NCI-H1105 treated with DMSO at 0.1 percent for 48 hours (cell line): Measurements from ENCODE around the gene ANKRD52.
A peak's percentile ranks its signal among the peaks of the same experiment; 100 is the strongest.

Experiments
- DNase-seq: peaks from one replicate; lab custom pipeline; 2025; lab: John Stamatoyannopoulos, UW

Gene ANKRD52

DNA sequence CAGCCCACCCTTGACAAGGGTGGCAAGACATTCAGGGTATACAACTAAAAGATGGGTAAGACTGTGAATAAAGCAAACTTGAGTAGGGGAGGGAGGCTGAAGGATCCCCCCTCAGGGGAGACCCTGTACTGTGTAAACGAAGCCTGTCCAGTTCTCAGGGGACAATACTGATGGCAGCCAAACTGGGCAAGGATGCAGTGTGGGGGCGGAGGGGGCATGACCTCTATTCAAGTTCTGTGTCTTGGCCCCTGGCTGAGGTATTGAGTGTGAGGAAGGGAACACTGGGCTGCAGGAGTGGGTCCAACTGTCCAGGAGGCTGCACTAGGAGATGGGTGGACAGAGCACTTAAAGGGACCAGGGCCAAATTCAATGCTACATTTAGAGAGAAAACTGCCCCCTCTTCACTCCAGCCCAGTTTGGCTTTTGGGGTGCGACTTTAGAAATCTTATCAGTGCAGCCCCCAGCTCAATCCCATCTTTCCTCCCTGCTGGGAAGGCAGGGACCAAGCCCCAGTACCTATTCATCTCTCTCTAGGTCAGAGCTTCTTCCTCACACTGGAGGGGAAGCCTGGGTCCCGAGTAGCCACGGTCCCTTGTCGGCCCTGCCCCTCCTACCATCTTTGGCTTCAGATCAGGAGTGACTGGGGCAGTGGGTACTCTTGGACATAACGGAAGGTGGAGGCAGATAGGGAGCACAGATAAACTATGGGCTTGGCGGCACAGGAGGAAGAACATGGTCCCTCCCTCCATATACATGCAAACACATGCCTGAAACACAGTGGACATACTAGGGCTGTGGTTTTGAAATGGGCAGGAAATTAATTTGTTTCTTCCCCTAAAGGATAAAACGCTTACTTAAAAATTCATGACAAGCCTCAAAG is 16.5 kb downstream of the ANKRD52 start:
- no peak for DNase-seq

DNA sequence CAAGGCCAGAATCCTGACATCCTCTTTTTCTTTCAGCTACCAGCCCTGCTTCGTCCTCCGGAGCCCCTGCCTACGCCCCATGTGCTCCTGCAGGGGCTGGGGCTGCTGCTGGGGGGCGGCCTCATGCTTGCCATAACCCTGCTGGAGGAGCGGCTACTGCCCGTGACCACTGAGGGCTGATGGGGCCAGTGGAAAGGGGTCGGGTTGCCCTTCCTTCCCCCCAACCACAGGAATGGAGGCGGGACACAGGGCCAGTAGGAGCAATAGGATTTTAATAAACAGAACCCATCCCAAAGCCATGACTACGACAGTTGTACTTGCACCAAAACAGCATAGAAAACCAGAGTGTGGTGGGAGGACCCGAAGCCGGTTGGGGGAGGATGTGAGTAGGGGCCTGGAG is 20.6 kb downstream of the ANKRD52 start:
- no peak for DNase-seq

DNA sequence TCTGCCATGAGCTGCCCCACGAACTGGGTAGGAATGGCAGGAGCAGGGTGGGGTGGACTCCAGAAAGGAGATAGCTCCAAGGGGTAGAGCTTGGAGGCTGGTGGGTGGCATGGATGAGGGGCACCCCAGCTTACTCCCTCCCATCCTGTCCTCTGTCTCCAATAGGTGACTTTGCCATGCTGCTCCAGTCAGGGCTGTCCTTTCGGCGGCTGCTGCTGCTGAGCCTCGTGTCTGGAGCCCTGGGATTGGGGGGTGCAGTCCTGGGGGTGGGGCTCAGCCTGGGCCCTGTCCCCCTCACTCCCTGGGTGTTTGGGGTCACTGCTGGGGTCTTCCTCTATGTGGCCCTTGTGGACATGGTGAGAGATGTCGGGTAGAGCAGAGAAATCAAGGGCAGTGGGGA is 21.2 kb downstream of the ANKRD52 start:
- no peak for DNase-seq

DNA sequence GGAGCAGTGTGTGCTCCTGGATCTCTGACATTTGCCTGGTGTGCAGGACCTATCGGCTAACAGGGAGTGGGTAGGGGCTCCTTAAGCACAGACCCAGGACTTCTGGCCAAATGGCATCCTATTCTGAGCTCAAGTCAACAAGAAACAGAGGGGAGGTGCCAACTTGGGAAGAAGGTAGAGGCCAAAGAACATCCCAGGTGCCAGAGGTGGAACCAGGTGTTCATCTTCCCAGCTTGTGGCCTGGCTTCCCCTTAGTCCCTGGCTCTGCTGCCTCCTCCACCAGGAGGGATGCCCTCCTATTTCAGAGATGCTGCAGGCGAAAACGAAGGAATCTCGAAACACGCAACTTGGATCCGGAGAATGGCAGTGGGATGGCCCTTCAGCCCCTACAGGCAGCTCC is 22.1 kb downstream of the ANKRD52 start:
- DNase-seq = no peak

DNA sequence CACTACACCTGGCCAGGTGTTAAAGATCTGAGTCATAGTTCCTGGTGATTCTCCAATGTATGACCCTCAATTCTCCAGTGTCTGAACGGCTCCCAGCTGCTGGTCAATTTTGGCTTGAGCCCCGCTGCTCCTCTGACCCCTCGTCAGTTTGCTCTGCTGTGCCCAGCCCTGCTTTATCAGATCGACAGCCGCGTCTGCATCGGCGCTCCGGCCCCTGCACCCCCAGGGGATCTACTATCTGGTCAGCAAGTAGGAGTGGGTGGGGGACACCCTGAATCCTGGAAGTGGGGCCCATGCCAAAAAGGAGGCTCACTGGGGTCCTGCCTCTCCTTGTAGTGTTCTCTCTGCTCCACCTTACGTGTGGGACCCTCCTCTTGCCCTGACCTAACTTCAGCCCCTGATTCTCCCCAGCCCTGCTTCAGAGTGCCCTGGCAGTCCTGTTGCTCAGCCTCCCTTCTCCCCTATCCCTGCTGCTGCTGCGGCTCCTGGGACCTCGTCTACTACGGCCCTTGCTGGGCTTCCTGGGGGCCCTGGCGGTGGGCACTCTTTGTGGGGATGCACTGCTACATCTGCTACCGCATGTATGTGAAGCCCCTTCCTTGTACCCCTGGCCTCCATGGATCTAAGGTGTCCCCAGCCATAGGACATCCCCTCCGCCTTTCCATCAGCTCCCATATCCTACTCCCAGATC is 23.3 kb downstream of the ANKRD52 start:
- no peak for DNase-seq

DNA sequence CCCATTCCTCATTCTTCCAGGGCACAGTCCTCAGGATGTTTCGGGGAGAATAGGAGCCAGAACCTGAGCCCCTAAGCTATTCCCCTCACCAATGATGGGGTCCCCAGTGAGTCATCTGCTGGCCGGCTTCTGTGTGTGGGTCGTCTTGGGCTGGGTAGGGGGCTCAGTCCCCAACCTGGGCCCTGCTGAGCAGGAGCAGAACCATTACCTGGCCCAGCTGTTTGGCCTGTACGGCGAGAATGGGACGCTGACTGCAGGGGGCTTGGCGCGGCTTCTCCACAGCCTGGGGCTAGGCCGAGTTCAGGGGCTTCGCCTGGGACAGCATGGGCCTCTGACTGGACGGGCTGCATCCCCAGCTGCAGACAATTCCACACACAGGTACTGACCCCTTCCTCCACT is 27.0 kb downstream of the ANKRD52 start:
- no peak for DNase-seq

DNA sequence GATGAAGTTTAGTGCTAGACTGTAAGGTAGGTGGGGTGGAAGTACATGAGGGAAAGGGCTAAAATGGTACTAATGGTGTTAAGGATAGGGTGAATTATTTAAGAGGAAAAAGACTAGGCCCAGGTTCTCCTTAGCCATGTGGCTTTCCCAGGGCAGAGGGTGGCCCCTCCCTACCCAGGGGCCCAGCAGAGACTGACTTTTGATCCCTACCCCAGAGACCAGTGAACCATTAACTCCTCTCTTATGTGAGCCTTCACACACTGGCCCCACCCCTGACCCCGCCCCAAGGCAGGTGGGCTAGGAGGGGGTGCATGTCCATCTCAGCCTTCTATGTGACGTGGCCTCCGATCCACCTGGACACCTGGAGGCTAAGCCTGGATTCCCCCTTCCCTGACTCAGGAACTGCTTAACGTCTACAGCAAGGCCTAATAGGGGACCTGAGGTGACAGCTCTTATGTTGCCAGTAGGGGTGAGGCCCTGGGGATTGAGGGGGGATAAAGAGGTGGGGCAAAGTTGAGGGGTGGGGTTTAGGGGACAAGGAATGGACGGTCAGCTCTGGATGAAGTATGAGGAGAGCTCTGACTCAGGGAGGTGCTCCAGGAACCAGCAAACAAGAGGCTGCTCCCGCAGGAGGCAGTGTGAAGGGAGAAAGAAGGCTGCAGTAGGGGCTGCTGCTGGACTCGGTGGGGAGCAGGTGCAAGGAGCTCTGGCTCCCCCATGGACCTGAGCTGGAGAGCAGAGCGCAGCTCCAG is 27.6 kb downstream of the ANKRD52 start:
- no peak for DNase-seq

DNA sequence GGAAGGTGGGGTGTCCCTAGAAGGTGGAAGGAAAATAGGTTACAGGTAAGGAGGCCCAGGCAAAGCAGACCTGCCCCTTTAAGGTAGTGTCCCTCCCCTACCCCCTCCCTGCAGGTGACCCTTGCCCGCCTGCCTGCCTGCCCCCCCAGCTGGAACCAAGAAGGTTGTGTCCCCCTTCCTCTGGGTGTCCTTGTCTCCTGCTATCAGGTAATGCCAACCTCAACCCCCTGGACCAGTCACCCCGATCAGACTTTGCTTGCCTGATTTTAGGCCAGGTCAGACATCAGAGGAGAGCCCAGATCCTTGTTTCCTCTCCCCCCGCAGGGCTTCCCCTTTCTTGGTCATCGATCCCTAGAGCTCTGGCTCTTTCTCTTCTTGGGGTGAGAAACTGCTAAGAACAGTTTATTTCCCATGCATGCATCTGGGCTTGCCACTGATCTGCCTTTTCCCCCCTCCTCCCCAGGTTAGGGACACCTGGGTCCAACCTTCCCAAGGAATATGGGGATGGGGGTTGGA is 28.2 kb downstream of the ANKRD52 start, which contains the start of gene SLC39A5:
Gene SLC39A5, plus strand, starts transcription at position 136 of the 516 bp plus-strand sequence. CDS start 1,224 bp downstream, outside the sequence.
- DNase-seq = no peak

DNA sequence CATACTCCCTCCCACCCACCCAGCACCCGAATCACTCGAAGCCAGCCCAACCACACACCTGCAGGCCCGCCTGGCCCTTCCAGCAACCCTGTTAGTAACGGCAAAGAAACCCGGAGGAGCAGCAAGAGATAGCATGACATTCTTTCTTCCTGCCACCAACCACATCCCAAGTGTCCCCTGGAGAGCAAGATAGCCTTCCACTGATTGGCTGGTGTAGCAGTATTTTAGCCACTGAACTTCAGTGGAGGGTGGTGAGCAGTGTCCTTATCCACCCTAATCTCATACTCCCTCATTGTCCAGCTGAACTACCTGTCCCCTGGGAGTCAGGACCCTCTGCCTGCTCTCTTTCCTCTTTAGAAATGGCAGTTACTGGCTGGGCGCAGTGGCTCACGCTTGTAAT is 29.1 kb downstream of the ANKRD52 start:
- DNase-seq = no peak

DNA sequence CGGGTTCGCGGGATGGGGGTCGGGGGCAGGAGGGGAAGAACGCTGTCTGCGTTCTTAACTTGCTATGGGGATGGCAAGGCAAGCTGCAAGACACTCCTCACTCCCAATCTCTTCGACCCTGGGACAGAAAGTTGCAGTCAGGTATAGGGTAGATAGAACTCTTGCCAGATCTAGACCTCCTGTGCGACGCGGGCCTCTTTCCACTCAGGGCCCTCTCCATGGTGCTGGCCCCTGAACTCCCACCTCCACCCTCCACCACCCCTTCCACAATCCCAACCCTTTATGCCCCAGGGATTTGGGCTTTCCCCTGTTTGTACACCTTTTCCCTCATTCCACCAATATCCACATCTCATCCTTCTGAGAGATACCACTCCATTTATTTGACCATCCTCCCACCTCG is 33.2 kb downstream of the ANKRD52 start:
- no peak for DNase-seq

DNA sequence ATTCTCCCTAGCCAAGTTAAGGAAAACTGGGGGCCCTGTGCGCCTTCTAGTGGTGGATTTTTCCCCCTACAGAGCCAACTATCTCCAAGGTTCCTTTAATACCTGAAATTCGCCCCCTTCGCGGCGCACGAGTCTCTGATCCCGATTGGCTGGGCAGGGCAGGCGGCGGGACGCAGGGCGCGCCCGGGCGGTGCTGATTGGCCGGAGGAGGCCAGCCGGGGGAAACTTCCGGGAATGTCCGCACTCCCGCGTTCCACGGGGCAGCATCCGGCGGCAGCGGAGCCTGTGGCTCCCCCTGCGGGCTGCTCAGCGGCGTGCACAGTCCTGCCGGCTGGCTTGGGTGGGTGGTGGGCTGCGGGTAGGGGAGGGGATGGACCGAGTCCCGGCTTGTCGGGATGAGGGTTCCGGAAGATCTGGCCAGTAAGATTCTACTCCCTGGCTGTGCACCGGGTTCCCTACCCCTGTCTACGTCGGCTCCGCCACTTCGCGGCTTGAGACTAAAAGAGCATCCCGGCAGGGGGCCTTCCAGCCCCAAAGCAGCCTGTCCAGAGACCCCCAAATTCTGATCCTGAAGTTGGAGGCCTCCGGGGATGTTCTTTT is 34.0 kb downstream of the ANKRD52 start, which contains the start of gene NABP2:
Gene NABP2, plus strand, starts transcription at position 241 of the 600 bp plus-strand sequence. CDS start 515 bp downstream, outside the sequence.
- peak; percentile 90 for DNase-seq

DNA sequence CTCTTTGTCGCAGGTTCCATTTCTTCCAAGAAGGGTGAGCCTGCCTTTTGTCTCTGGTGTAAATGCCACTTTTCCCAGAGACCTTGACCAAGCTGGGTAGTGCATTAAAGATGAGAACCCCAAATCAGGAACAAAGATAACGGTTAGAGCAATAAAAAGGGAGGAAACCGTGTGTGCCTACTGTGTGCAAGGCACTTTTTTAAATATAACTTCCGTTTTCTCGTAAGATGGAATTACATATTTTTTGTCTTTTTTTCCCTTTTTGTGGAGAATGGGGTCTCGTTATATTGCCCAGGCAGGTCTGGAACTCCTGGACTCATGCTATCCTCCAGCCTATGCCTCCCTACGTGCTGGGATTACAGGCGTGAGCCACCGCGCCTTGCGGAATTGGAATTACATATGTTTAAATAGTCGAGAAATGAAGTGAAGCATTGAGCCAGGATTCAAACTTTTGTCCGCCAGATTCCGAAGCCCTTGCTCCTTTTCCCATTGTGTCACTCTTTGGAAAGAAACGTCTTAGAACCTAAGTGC is 34.5 kb downstream of the ANKRD52 start:
- no peak for DNase-seq

DNA sequence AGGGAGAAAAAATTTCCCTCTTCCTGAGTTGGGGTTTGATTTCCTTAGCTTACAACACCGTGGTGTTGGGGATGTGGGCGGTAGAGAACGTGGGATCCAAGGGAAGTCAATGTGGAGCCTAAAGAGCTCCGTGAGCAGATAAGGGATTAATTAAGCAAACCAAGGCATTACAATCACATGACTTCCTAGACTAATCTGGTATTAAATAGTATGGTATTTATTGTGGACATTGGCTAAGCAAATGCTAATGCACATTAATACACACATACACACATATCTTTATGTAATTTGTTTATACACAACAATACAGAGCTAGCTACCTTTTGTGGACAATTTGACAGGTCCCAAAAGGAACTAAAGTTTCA is 35.7 kb downstream of the ANKRD52 start:
- no peak for DNase-seq

DNA sequence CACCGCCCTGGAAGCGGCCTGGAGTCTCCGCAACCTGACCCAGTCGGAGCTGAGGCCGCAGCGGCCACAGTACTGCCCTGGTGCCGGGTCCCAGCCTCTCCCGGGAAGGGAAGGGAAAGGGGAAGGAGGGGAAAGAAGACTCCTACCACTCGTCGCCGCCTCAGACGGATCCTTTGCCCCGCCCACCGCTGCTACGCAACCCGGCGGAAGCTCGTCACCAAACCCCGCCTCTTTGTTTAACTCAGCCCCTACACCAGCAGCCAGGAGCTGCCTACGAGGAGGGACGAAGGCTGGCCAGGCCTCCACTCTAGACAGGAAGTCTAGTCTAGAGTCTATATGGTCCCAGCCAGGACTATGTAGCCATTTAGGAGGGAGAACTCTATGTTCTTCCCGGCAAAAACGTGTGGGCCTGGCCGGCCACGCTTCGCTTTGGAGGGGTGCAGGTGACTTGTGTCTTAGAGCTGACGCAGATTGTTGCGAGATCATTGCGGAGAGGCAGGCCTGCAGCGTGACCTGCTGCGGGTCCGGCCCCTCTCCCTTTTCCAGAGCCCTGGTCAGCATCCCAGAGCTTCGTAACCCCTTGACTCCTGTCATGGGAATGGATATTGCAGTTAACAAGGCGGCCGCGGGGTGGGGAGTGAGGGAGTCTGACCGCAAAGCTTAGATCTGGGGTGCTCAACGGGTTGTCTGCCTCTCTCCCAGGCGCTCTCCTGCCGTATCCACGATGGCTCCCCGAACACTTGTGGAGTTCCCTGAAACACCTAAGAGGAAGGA is 36.2 kb downstream of the ANKRD52 start, which contains the start of gene RNF41:
Gene RNF41, minus strand, starts transcription at position 166 of the 774 bp plus-strand sequence. CDS start 7,875 bp downstream, outside the sequence.
- DNase-seq = peak; percentile 87

DNA sequence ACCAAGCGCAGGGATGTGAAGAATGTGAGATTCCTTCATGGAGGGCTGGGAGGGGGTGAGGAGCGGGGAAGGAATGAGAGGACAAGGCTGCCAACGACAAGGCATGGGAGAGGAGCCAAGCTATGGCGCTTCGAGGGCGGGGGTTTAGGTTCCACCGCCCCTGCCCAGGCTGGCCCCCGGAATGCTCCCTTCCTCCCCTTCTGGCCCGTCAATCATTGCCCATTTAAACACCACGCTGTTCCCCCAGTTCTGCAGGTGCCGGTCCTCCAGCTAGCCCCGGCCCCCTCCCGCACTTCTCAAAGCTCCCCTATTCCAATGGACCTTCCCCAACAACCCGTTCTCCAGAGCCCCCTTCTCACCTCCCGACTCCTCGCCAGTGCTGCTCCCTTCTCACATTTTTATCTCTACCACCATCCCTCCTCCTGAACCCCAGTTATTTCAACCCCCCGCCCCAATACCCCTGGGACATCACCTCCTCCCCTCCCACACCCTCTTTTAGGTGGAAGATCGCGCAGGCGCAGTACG is 36.9 kb downstream of the ANKRD52 start:
- peak; percentile 24 for DNase-seq

DNA sequence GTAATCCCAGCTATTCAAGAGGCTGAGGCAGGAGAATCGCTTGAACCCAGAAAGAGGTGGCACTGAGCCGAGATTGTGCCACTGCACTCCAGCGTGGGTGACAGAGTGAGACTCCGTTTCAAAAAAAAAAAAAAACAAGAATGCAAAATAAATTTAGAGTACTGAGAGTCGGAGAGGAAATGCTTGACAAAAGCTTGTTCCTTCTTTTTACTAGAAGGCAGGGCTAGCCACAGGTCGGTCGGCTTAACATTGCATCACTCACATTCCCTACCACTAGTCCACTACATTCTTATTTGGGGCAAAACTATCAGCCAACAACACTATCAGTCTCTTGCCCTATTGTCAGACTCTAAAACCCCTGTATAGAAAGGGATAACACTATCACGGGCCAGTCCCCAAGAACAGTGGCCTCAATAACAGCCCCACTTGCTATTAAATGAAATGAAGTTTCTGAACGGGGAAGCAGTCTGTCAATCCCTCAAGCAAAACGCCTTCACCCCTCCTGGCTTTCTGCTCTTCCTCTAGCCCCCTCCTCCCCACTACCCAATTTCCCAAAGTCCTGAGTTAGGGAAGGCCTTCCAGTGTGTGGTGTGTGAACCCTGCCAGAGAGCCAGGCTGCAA is 37.5 kb downstream of the ANKRD52 start:
- DNase-seq = no peak

DNA sequence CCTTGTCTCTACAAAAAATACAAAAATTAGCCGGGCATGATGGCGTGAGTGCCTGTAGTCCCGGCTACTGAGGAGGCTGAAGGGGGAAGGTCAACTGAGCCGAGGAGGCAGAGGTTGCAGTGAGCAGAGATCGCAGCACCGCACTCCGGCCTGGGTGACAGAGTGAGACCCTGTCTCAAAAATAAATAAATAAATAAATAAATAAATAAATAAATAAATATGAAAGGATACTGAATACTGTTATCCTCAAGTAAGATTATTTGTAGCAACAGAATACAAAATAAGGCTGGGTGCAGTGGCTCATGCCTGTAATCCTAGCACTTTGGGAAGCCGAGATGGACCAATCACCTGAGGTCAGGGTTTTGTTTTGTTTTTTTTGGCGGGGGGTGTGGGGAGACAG is 38.3 kb downstream of the ANKRD52 start:
- no peak for DNase-seq

DNA sequence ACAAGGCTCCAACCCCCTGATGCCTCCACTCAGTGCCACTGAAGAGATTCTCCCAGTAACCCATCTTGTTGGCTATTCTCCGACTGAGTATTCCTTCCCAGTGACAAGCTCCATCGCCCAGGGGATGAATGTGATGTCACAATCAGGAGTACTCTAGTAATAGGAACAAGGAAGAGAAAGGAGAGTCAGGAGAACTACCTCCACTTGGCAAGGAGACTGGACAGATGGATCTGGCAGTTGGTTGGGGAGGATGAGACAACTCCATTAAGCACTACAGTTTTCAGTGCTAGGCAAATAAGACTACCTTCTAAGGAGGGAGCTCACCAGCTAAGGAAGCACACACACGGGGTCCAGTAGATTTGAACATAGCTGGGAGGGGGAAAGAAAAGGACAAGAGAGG is 41.7 kb downstream of the ANKRD52 start:
- no peak for DNase-seq

DNA sequence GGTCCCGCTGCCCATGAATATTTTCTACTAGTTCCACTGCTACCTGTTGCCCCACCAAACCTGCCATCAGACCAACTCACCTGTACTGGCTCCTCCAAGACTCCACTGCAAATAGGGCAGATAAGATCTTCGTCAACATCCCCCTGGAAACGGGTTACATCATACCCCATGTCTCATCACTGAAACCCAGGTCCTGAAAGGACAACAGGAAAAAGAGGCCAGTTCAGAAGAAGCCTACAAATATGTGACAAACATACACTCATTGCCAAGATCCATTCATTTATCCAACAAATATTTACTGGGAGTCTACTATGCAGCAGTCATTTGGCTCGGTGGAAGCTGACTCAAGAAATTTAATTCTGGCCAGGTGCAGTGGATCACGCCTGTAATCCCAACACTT is 44.3 kb downstream of the ANKRD52 start:
- no peak for DNase-seq

DNA sequence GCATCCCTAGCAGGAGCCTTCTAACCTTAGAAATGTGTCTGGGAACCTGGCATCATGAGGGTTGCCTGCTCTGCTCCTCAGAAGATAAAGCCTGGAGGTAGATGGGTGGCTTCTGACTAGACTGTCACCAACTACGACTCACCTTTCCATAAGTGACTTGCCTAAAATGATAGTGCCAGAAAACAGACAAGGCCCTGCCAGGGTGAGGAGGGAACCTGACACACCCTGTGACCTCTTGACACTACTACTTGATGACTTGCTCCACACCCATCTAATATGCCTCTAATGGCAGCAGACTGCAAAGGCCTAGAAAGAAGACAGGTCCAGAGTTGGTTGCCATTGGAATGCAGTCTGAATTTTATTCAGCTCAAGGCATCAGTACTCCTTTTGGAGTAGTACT is 45.8 kb downstream of the ANKRD52 start:
- DNase-seq = no peak
